IPS-NIHi7 (cell line): ENCODE results near the gene TSPAN4.

Experiments
- DNase-seq: peaks from one replicate; pipeline ENCODE4 v3.0.0; 2012; ENCODE audit warnings: mixed read lengths; ENCODE audit errors: extremely low spot score

TSPAN4 gene

DNA sequence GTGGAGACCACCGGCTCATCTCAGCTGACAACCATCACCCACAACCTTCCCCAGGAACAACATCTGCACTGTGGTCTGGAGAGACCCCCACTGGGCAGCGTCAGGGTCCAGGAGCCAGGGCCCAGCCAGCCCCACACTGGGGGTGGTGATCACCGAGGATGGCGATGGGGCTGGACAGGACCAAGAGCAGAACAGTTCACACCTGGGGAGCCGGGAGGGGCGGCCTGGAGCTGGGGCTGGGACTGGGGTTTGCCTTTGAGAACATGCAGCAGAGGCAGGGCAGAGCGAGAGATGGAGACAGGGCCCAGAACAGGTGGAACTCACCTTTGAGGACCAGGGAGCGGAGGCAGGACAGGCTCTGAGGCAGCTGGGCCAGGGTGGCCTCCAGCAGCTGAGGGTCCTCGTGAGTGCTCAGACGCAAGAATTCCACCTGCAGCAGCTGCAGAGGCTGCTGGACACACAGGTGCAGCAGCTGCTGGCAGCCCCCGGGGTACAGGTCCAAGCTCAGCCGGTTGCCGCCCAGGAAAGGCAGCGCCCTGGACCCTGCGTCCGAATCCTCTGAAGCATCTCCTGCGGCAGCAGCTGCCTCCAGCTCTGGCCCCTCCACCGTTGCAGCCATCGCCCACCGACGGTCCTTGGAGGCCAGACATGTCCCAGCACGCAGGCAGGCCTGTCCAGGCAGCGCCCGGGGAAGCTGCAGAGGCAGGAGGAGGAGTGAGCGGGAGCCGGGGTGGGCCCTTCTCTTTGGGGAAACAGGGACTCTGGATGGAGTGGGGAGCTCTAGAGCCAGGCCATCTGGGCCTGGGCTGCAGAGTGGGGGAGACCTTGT lies 38.7 kb upstream of the TSPAN4 start:
- DNase-seq: no peak

DNA sequence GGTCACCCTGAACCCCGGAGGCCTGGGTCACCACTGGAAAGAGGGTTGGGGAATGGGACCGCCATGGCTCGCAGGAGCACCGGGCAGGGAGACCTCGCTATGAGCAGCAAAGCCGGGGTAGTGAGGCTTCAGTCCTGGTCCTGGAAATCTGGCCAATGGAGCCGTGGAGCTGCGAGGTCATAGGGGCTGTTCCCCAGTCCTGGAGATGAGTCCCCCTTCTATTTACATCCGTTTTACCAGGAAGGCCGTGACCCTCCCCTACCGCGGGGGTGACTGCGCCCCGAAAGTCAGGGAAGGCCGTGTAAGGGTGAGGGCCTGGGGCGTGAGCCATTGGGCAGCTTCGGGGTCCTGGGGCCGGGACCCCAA lies 38.1 kb upstream of the TSPAN4 start:
- no peak for DNase-seq

DNA sequence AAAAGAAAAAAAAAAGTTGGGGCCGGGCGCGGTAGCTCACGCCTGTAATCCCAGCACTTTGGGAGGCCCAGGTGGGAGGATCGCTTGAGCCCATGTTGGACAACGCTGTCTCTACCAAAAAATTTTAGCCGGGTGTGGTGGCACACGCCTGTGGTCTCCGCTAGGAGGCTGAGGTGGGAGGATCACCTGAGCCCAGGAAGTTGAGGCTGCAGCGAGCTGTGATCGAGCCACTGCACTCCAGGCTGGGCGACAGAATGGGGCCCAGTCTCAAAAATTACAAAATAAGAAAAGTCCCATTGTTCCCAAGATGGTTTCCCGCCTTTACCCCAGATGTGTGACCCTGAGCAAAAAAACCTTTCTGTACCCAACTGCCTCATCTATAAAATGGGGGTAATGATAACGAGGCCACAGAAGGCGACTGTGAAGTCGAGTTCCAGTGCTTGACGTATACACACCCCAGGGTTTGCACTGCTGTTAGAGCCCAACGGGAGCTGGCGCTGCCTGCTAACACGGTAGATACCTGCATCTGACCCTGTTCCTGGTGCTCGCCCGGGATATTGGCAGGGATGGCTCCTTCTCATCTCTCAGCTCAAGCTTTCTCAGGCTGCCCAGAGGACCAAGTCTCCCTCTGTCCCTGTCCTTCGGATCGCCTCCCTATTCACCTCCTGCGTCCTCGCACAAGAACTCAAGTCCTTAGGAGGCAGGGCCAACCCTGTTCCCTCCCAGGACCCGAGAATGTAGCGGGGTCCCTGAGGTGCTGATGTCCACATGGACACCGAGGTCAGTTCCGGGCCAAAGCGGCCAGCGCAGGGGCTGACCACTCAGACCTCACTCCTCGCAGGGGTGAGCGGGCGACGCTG lies 34.0 kb upstream of the TSPAN4 start:
- DNase-seq: no peak

DNA sequence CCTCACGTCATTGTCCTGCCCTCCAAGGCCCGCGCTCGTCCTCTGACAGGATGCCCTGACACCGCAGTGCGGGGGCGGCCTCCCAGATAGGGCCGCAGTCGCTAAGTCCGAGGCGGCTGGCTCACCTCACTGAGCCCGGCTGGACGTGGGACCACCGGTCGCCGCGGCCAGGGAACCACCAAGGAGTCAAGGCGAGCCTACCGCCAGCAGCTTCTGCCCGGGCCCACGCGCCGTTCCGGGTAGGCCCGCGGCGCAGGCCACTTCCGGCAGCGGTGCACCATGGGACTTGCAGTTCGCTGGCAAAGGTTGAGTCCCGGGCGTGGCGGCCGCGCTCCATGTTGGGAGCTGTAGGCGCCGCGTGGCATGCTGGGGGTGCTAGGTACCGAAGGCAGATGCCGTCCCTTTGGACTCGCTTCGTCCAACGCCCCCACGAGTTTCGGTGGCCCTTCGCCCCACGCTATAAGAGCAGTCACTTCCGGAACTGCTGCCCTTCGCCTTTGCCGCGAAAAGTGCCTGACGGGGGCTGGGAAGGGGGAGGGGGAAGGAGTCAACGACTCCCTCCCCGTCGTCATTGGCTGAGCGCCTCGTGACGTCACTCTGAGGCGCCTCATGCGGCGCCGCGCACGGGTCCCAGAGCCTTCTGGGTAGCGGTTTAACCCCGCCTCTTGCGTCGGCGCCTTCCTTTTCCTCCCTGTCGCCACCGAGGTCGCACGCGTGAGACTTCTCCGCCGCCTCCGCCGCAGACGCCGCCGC lies 33.2 kb upstream of the TSPAN4 start, which contains the start of gene RPLP2:
RPLP2 (plus strand) TSS at position 681 of the 753 bp plus-strand sequence. CDS start 268 bp downstream, outside the sequence.
- DNase-seq: peak; percentile 93

DNA sequence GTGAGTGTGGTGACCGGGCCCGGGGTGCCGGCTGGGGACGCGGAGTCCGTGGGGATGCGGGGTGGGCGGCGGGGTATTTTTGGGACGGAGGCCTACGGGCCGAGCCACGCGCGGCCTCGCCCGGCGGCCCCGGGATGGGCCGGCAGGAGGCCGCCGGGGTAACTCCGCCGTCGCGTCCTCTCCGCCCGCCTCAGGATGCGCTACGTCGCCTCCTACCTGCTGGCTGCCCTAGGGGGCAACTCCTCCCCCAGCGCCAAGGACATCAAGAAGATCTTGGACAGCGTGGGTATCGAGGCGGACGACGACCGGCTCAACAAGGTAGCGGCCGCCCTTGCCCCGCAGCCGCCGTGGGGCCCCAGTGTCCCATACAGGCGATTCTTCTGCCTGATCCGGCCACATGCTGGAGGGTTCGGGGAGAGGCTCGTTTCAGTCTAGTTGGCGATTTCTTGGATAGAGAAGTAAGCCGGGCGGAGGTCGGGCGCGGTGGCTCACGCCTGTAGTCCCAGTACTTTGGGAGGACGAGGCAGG lies 32.5 kb upstream of the TSPAN4 start:
- DNase-seq: no peak

DNA sequence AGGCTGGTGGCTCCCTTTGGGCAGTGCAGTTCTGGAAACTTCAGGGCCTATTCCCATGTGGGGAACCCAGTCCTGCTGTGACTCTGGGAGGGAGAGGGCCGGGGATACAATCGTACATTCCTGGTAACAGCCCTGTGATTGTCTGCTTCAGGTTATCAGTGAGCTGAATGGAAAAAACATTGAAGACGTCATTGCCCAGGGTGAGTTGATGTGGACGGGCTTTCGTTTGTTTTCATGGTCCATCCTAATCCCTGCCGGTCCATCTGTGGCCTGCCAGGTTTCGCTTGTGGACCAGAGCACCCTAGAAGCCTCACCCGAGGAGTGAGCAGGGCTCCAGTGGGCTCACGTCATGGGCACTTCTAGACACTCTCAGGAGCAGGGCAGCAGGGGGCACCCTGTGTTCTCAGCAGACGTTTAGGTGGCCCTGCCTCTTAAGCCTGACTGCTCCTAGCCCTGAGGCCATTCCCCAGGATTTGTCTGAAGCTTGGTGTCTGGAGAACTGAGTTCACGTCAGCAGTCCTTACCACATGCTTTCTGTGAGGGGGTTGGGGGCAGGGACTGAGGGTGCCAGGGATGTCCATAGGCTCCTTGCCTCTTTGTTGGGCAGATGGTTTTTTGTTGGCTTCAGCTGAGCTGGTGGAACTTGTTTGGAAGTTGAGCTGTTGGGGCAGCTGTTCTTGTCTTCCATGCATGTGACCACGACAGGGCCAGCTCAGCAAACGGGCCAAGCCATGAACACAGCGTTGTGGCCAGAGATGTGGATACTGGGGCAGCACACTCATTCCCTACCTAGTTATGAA lies 31.0 kb upstream of the TSPAN4 start:
- DNase-seq: no peak

DNA sequence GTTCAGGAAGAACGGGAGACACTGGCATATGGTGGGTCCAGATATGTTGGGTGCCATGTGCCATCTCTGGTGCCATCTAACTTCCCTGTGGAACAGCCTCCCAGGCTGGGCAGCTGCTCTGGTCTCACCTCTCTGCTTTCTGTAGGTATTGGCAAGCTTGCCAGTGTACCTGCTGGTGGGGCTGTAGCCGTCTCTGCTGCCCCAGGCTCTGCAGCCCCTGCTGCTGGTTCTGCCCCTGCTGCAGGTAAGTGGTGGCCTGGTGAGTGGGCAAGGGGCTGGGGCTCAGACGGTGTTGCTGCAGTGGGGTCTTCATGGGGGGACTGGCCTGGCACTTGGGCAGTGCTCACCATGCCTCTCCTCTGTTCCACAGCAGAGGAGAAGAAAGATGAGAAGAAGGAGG lies 30.3 kb upstream of the TSPAN4 start:
- DNase-seq: no peak

DNA sequence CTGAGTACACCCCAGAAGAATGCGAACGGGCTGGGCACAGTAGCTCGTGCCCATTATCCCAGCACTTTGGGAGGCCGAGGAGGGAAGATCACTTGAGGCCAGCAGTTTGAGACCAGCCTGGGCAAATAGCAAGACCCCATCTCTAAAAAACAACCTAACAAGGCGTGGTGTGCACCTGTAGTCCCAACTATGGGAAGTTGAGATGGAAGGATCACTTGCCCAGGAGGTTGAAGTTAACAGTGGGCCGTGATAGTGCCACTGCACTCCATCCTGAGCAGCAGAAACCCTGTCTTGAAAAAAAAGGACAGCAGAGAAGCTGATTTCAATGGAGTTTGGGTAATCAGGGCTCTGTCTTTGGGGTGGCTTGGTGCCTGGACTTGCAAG lies 29.6 kb upstream of the TSPAN4 start:
- DNase-seq: no peak

DNA sequence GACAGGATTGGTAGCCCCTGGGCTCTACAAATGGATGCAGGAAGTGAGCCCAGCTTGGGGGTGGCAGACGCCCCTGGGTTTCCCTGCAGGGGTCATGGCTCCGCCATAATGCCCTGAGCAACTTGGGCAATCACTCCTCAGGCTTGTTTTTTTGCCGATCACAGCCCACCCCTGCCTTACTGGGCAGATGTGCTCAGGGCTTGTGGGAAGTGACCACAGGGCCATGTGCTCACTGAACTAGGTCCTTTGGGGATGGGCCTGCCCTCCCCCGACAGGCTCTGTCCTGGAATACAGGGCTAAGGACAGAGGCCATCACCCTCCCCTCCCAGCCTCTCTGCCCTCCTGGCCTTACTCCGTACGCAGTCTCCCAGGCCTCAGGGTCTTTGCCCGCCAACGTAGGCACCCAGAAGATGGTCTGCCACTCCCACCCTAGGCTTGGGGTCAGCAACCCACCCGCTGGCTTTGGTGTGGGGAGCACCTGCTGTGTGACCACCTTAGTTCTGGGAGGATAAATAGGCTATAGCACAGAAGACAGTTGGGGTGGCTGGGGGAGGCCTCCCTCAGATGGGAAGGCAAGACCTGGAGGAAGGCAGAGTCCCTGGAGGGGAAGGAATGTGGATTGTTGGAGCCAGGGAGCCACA lies 29.1 kb upstream of the TSPAN4 start:
- DNase-seq: no peak

DNA sequence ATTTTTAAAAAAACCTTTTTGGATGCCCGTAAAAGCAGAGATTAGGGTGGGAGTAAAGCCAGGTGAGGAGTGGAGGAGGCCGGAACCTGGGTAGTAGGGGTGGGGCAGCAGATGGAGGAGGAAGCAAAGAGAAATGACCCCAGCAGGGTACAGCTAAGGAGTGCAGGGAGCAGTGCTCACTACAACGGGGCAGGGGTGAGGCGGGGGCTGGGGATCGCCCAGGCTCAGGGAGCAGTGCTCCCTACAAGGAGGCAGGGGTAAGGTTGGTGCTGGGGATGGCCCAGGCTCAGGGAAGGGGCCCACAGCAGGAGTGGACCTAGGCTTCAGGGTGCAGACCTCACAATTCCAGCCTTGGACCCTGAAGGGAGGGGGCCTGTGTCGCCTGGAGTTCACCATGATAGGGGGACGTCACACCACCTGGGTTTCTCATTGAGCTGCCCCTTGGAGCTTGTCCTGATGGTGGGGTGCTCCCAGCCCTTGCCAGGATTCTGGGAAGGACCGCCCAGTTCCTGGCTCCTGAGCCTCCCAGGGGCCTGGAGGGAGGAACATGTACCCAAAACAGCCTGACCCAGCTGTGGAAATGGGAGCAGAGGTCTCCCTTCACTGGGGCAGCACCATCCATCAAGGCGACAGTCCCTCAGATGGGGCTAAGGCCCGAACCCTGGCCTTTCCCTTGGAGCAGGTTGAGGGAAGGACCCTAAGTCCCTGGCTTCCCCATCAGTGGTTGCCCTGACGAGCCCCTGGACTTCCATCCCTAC lies 26.8 kb upstream of the TSPAN4 start:
- no peak for DNase-seq

DNA sequence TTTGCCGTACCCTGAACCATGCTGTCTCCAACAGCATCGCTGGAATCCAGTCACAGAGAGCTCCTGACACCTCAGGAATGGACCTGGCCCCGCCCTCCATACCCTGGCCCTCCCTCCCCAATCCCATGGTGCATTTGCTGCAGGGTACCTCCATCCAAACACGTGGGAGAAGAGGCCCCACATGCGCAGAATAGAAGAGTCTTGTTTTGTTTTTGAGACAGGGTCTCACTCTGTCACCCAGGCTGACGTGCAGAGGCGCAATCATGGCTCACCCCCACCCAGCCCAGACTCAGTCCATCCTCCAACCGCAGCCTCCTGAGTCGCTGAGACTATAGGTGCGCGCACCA lies 26.2 kb upstream of the TSPAN4 start:
- DNase-seq: no peak

DNA sequence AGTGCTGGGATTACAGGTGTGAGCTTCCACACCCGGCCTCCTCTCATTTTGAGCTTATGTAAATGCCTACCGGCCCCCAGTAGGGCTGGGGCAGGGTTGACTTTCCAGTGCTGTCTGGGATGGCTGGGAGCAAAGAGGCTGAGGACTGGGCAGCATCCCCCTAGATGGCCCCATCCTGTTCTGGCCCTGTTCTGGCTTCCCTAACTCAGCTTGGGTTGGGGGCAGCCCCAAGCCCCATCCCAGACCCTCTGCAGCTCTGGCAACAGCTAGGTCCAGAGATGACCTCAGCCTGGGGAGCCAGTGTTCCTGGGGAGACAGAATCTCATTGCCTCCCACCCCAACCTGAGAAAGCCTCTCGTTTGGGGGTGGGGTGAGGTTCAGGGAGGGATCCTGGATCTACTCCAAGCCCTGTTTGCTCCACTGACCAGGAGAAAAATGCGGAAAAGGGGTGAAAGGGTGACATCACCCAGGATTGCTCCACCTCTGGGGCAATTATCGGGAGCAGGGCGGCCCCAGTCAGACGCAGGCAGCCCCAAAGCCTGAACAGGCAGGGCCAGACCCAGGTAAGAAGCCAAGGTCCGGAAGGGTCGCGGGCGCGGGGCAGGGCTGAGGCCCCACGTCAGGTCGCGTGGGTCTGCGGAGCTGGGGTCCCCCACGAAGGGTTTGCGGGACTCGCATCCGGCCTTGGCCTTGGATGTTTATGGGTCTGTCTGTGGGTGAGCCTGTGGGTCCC lies 24.1 kb upstream of the TSPAN4 start, which contains the start of gene PNPLA2:
PNPLA2 (plus strand) TSS at position 519 of the 733 bp plus-strand sequence. CDS start 805 bp downstream, outside the sequence.
- no peak for DNase-seq

DNA sequence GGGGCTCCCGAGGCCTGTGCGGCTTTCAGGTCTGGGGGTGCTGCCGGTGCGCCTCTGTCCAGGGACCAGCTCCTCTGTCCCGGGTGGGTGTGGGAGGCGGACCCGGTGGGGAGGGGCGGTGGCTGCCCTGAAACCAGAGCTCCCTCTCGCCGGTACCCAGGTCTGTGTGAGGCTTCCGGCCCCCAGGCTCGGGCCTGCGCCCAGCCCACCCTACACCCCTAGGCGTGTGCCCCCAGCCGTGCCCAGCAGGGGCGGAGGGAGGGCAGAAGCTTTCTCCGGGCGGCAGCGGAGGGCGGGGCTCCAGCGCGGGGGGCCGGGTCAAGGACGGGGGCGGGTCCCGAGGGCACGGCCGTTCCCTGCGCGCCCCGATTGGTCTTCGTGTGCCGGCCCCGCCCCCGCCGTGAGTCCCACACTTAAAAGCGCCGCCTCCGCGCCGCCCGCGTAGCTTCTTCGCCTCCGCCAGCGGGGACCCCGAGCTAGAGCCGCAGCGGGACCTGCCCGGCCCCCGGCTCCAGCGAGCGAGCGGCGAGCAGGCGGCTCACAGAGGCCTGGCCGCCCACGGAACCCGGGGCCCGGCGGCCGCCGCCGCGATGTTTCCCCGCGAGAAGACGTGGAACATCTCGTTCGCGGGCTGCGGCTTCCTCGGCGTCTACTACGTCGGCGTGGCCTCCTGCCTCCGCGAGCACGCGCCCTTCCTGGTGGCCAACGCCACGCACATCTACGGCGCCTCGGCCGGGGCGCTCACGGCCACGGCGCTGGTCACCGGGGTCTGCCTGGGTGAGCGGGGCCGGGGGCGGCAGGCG lies 23.3 kb upstream of the TSPAN4 start:
- DNase-seq: peak; percentile 88

DNA sequence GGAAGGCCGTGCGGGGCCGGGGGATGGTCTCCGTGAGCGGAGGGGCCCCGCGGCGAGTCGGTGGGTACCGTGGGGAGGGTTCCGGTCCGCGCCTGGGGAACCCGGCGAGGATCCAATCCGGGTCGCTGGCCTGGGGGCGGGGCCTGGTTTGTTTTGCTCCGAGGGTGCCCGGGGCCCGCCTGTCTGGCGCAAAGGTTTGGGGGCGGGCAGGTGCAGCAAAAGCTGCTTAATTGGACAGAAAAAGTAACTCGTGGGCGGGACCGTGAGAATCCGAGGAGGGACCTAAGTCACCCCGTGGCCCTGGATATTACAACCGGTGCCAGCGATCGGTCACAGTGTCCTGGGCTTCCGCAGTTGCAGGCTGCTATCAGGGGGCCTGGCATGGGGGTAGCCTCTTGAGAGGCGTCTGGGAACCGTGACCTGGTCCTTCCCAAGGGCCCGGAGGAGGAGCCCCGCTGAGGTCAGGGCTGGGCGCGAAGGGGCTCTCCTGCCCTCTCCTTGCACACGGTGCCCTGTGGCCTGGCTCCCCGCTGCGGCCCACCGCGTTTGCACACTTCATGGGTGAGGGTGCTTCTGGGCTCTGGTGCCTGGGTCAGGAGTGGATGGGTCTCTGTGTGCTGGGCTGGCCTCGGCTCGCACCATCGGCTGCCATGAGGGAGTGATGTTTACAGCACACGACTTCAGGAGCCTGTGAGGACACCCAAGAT lies 22.6 kb upstream of the TSPAN4 start:
- DNase-seq: peak; percentile 62

DNA sequence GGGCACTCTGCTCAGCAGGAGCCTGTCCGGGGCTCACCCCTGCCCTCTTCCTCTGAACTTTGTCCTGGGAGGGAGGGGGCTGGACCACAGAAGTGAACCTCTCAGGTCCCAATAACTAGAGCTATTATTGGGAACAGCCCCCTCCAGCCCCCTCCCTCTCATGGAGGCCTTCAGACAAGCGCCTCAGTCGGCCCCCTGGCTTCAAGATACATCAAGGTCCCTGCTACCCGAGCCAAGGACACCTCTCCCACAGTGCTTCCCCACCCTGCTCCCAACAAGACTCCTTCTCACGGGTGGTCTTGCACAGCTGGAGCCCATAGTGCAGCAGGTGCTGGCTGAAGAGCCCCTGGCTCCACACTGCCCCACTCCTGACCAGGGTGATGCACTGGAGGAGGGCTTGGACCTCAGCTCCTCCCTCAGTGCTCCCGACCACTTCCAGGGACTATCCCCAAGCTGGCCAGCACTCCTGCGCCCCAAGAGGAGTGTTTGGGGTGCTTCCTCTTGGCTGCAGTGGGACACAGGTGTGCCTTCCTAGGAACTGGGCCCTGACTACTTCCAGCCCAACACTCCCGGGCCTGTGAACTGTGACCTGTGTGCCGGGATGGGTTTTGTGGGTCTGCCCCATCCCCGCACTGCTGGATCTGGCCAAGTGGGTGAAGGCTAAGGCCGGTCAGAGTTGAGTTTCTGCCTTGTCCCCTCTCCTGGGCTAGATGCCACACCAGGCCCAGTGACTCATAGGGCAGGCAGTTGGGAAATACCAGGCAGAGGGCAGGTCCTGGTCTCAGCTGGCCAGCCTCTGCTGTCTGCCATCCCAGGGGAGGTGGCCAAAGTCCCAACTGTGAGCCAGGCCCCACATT lies 21.8 kb upstream of the TSPAN4 start:
- no peak for DNase-seq

DNA sequence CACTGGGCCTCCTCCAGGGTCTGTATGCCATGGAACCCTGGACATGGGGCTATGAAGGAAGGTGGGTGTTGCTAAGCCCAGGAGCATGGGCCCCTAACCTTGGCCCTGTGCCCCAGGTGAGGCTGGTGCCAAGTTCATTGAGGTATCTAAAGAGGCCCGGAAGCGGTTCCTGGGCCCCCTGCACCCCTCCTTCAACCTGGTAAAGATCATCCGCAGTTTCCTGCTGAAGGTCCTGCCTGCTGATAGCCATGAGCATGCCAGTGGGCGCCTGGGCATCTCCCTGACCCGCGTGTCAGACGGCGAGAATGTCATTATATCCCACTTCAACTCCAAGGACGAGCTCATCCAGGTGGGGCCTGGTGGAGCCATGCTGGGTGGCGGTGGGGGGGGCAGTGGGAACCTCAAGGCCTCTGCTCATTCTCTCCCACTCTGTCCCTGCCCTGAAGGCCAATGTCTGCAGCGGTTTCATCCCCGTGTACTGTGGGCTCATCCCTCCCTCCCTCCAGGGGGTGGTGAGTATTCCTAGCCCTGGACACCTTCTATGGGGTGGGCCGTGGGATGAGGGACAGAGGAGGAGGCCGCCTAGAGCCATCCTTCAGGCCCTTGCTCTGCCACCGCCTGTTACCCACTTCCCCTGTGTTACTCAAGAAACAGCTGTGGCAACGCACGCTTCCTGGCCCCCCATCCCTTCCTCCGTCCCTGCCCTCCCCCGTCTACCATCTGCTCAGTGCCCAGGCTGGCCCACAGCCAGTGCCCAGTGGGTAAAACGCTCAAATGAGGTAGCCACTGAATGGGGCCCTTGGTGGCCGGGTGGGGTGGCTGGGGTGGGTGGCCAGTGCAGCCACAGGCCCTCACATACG lies 20.9 kb upstream of the TSPAN4 start:
- no peak for DNase-seq
